ENCODE data around the gene OR5D14.

Gene OR5D14

GRCh38 chr11:55826919-55827318, 31.6 kb downstream of the OR5D14 start, which contains the start of gene OR5L2:
Gene OR5L2, plus strand, starts transcription at chr11:55827219. Its CDS starts 0 bp downstream, at chr11:55827219.
- in situ Hi-C loops (cut with MboI; ENCODE audit: low pct_unique_long_range_greater_than_20kb, low sequenced_read_pairs, unreplicated experiment), result no loop called here
- no peak for DNase-seq (ENCODE audit: low spot score)
- TF ChIP-seq CTCF (IDR thresholded peaks at IDR 0.05; ENCODE audit: extremely low read depth, insufficient read depth, missing control alignments), result no peak

DNA sequence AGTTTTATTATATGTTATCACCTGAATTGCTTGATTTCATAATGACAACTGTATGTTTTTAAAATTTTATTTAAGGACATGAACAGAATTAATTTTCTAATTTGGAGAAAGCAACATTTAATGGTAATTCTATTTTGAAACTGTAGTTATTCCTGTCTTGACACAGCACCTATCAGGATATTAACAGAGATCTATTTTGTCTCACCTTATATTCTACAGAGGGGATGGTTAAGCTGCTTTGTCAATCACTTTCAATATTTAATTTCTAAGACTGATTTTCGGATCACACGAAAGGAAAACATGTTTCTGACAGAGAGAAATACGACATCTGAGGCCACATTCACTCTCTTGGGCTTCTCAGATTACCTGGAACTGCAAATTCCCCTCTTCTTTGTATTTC, 43.1 kb downstream of the OR5D14 start, which contains the start of gene OR5D16:
TSS of gene OR5D16 (plus strand) at position 301 of the 400 bp plus-strand sequence. CDS start at position 301, 0 bp downstream.
- no peak for DNase-seq (ENCODE audit: low spot score)
- TF ChIP-seq CTCF (IDR thresholded peaks at IDR 0.05; ENCODE audit: extremely low read depth, insufficient read depth, missing control alignments), result no peak
- in situ Hi-C loops (cut with MboI; ENCODE audit: low pct_unique_long_range_greater_than_20kb, low sequenced_read_pairs, unreplicated experiment), result no loop called here

Measured in GM13977 (cell line).